K562 (cell line): Measurements from ENCODE around the gene CYSRT1. TPM values are rescaled to one million over a fixed set of nuclear protein-coding genes. Genes with fewer than 3 reads are reported as not detected.

Source experiments
- CBFA2T2 ChIP-seq: fragments of 450-650 bp; conservative IDR thresholded peaks from 2 replicates; pipeline ENCODE4 v1.6.1; 2017; ENCODE audit warnings: mild to moderate bottlenecking
- CCAR2 ChIP-seq: fragments of 200-400 bp; formaldehyde crosslinking; IDR thresholded peaks from 2 replicates; pipeline ENCODE4 v1.6.1; 2017; ENCODE audit warnings: mild to moderate bottlenecking, low read depth, low read length
- CSDE1 ChIP-seq, 2 experiments: fragments of 450-650 bp; IDR thresholded peaks; 2 replicates each; pipeline ENCODE4 v1.6.1; 2016; ENCODE audit warnings: mild to moderate bottlenecking in 1 of 2
- ELF4 ChIP-seq: fragments of 450-650 bp; formaldehyde crosslinking; IDR thresholded peaks from 2 replicates; pipeline ENCODE4 v1.4.0; 2022; ENCODE audit warnings: missing genetic modification characterization
- EP300 ChIP-seq: IDR thresholded peaks from 2 replicates; pipeline ENCODE4 v1.6.1; 2012; ENCODE audit warnings: low read length, improper control_type of control experiment
- ETV1 ChIP-seq: fragments of 450-650 bp; conservative IDR thresholded peaks from 2 replicates; pipeline ENCODE4 v1.6.1; 2016; ENCODE audit warnings: missing genetic modification characterization, control low read depth, low read depth, missing compliant biosample characterization
- FOXM1 ChIP-seq, 2 experiments: fragments of 450-650 bp in 1 of 2; sonication (generic) in 1 of 2; formaldehyde crosslinking in 1 of 2; IDR thresholded peaks; 2 replicates each; pipeline versions ENCODE4 v1.6.1 to v1.9.0; 2017 to 2022; ENCODE audit warnings: low read depth in 2 of 2, mild to moderate bottlenecking in 2 of 2, missing genetic modification reagents in 1 of 2, moderate library complexity in 1 of 2
- KDM4B ChIP-seq, 2 experiments: fragments of 450-650 bp in 1 of 2; sonication (generic) in 1 of 2; IDR thresholded peaks; 2 replicates each; pipeline ENCODE4 v1.6.1; 2016 to 2017; ENCODE audit warnings: borderline replicate concordance in 2 of 2, antibody characterized with exemption in 1 of 2, low read depth in 1 of 2, mild to moderate bottlenecking in 1 of 2
- NEUROD1 ChIP-seq: fragments of 150-350 bp; IDR thresholded peaks from 2 replicates; pipeline ENCODE4 v1.6.1; 2014; ENCODE audit warnings: borderline replicate concordance, low read length, low read depth; ENCODE audit not compliant: partially characterized antibody
- NFE2 ChIP-seq: IDR thresholded peaks from 2 replicates; pipeline ENCODE4 v1.6.1; 2014; ENCODE audit warnings: antibody characterized with exemption, low read depth
- NR2F6 ChIP-seq: fragments of 450-650 bp; formaldehyde crosslinking; IDR thresholded peaks from 2 replicates; pipeline ENCODE4 v1.4.0; 2020; ENCODE audit warnings: mild to moderate bottlenecking
- PYGO2 ChIP-seq: fragments of 450-650 bp; IDR thresholded peaks from 2 replicates; pipeline ENCODE4 v1.6.1; 2016; ENCODE audit warnings: mild to moderate bottlenecking, missing genetic modification characterization, moderate library complexity, missing compliant biosample characterization
- RHOXF2B ChIP-seq: fragments of 250-450 bp; sonication (Bioruptor Pico); conservative IDR thresholded peaks from 2 replicates; pipeline ENCODE4 v1.5.1; 2021
- SAFB2 ChIP-seq: fragments of 200-400 bp; formaldehyde crosslinking; IDR thresholded peaks from 2 replicates; pipeline ENCODE4 v1.6.1; 2018; ENCODE audit warnings: borderline replicate concordance, low read length, low read depth, moderate library complexity; ENCODE audit not compliant: severe bottlenecking
- SMAD1 ChIP-seq: fragments of 150-350 bp; IDR thresholded peaks from 2 replicates; pipeline ENCODE4 v1.6.1; 2014; ENCODE audit warnings: low read length, low read depth; ENCODE audit not compliant: partially characterized antibody
- SRSF7 ChIP-seq: fragments of 200-400 bp; formaldehyde crosslinking; optimal IDR thresholded peaks from 2 replicates; pipeline ENCODE3; 2017; ENCODE audit warnings: mild to moderate bottlenecking, low read depth, low read length
- SRSF9 ChIP-seq: fragments of 200-400 bp; formaldehyde crosslinking; IDR thresholded peaks from 2 replicates; pipeline ENCODE4 v1.6.1; 2017; ENCODE audit warnings: low read depth, low read length, borderline replicate concordance
- ZKSCAN8 ChIP-seq: fragments of 200-800 bp; sonication (Bioruptor generic); IDR thresholded peaks from 2 replicates; pipeline ENCODE4 v1.6.1; 2016; ENCODE audit warnings: missing genetic modification characterization, missing compliant biosample characterization
- ZNF408 ChIP-seq: fragments of 250-450 bp; sonication (Bioruptor Pico); IDR thresholded peaks from 2 replicates; pipeline ENCODE4 v1.4.0; 2020; ENCODE audit warnings: low read depth, mild to moderate bottlenecking, moderate library complexity
- ZNF644 ChIP-seq: fragments of 200-800 bp; sonication (Bioruptor generic); IDR thresholded peaks from 2 replicates; pipeline ENCODE4 v1.6.1; 2016; ENCODE audit warnings: low read depth, missing genetic modification characterization, missing compliant biosample characterization
- ZNF717 ChIP-seq: fragments of 250-450 bp; sonication (Bioruptor Pico); IDR thresholded peaks from 2 replicates; pipeline ENCODE4 v1.5.0; 2021
- polyA plus RNA-seq, 8 experiments: library from polyadenylated mRNA; depleted of rRNA in 4 of 8; stranded (reverse) in 5 of 8; unstranded in 3 of 8; fragments of >200 nt; fragmentation: Nextera tagmentation in 2 of 8; fragmentation: Illumina TruSeq in 1 of 8; extraction: Ambion mirVana in 2 of 8; extraction: Trizol in 1 of 8; gene quantifications; 2 replicates each; pipeline versions ENCODE4 v1.2.1 to v1.2.3, GENCODE V29; 2011 to 2014; ENCODE audit warnings: inconsistent platforms in 1 of 8, missing spikeins in 1 of 8
- total RNA-seq, 7 experiments: library from RNA; depleted of rRNA in 6 of 7; stranded (reverse); fragments of >200 nt in 6 of 7; fragmentation: Illumina TruSeq in 2 of 7; extraction: Trizol in 2 of 7; gene quantifications; 2 replicates each; pipeline versions ENCODE4 v1.2.1 to v1.2.3, GENCODE V29; 2011 to 2021; ENCODE audit warnings: low replicate concordance in 1 of 7
- TF ChIP-seq, protein P1 (sequence below), 2 experiments: fragments of 450-650 bp; conservative IDR thresholded peaks; 2 replicates each; pipeline ENCODE4 v1.6.1; 2017; ENCODE audit warnings: mild to moderate bottlenecking in 2 of 2, moderate library complexity in 2 of 2
- TF ChIP-seq, protein P2 (sequence below): fragments of 450-650 bp; IDR thresholded peaks from 2 replicates; pipeline ENCODE4 v1.6.1; 2017; ENCODE audit warnings: antibody characterized with exemption
- TF ChIP-seq, protein P3 (sequence below): fragments of 450-650 bp; IDR thresholded peaks from 2 replicates; pipeline ENCODE4 v1.7.0; 2016; ENCODE audit warnings: borderline replicate concordance

The CYSRT1 gene
- total and polyA plus RNA-seq, 9 of the 15 experiments (the other 6 are each of a cell fraction or from before 2014, with no cell fraction given) = 0.04 to 1.4 (median 0.42) TPM; not detected in 3

DNA sequence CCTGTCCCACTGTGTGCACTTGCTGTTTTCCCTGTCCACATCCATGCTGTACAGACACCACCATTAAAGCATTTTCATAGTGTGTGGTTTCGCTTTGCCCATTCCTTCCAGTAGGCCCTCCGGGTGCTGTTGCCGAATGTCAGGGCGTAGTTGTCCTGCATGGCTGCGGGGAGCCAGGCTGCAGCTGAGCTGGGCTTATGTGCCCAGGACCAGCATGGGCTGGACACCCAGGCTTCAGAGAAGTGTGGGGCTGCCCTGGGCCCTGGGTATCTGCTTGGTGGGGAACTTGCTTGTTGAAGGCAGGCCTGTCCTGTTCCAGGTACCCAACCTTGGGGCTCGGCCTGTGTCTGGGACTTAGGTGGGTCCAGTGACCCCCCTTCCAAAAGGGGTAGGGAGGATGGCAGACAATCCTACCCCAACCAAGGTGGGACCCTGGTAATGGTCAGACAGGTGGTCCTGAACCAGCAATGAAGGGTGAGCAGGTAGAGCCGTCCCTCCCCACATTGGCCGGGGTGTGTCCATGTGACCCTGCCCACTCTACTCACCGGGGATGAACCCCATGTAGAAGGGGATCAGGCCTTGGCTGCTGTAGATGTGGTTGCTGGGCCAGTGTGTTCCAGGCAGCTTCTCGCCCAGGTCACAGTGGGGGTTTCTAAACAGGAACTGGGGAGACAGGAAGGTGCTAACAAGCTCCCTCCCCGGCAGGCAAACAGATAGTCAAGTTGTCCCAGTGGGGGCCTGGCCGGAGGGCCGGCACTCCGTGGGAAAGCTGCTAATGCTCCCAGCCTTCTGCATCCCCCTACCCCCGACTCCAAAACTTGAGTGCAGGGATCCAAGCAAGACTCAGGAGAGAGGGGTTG, 18.9 kb downstream of the CYSRT1 start (continued):
- TF ChIP-seq ZNF408 (CRISPR knock-in tag) (no peak), FOXM1 (IDR thresholded peaks at IDR 0.05; ENCODE audit: low read depth) (no peak), FOXM1 (CRISPR knock-in tag; IDR thresholded peaks at IDR 0.05; ENCODE audit: low read depth) (no peak), SAFB2 (no peak), SMAD1 (no peak), PYGO2 (tag) (no peak), ELF4 (CRISPR knock-in tag) (no peak), CCAR2 (no peak), NR2F6 (no peak), EP300 (no peak), CSDE1 (IDR thresholded peaks at IDR 0.05) (no peak), KDM4B (IDR thresholded peaks at IDR 0.05; ENCODE audit: borderline replicate concordance in 2 of 2, low read depth in 1 of 2) (no peak), NFE2 (no peak), SRSF9 (no peak), ETV1 (tag) (no peak), CBFA2T2 (no peak), ZNF644 (tag) (no peak), ZNF717 (CRISPR knock-in tag) (no peak), NEUROD1 (no peak), SRSF7 (no peak), RHOXF2B (CRISPR knock-in tag) (no peak), ZKSCAN8 (CRISPR knock-in tag) (no peak)
- TF ChIP-seq, protein P1, sequence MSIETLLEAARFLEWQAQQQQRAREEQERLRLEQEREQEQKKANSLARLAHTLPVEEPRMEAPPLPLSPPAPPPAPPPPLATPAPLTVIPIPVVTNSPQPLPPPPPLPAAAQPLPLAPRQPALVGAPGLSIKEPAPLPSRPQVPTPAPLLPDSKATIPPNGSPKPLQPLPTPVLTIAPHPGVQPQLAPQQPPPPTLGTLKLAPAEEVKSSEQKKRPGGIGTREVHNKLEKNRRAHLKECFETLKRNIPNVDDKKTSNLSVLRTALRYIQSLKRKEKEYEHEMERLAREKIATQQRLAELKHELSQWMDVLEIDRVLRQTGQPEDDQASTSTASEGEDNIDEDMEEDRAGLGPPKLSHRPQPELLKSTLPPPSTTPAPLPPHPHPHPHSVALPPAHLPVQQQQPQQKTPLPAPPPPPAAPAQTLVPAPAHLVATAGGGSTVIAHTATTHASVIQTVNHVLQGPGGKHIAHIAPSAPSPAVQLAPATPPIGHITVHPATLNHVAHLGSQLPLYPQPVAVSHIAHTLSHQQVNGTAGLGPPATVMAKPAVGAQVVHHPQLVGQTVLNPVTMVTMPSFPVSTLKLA (conservative IDR thresholded peaks at IDR 0.05) = no peak
- TF ChIP-seq, protein P2, sequence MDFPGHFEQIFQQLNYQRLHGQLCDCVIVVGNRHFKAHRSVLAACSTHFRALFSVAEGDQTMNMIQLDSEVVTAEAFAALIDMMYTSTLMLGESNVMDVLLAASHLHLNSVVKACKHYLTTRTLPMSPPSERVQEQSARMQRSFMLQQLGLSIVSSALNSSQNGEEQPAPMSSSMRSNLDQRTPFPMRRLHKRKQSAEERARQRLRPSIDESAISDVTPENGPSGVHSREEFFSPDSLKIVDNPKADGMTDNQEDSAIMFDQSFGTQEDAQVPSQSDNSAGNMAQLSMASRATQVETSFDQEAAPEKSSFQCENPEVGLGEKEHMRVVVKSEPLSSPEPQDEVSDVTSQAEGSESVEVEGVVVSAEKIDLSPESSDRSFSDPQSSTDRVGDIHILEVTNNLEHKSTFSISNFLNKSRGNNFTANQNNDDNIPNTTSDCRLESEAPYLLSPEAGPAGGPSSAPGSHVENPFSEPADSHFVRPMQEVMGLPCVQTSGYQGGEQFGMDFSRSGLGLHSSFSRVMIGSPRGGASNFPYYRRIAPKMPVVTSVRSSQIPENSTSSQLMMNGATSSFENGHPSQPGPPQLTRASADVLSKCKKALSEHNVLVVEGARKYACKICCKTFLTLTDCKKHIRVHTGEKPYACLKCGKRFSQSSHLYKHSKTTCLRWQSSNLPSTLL = no peak
- TF ChIP-seq, protein P3, sequence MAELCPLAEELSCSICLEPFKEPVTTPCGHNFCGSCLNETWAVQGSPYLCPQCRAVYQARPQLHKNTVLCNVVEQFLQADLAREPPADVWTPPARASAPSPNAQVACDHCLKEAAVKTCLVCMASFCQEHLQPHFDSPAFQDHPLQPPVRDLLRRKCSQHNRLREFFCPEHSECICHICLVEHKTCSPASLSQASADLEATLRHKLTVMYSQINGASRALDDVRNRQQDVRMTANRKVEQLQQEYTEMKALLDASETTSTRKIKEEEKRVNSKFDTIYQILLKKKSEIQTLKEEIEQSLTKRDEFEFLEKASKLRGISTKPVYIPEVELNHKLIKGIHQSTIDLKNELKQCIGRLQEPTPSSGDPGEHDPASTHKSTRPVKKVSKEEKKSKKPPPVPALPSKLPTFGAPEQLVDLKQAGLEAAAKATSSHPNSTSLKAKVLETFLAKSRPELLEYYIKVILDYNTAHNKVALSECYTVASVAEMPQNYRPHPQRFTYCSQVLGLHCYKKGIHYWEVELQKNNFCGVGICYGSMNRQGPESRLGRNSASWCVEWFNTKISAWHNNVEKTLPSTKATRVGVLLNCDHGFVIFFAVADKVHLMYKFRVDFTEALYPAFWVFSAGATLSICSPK = no peak
